GM18909 (cell line): ENCODE data around the gene PITPNM1.
"Not testable (repeated sequence)": the region's sequence is repeated elsewhere in the genome, so short reads cannot be mapped to it uniquely, and the experiment has no call there.

Source experiments
- ATAC-seq: cut with Tn5 transposase; IDR thresholded peaks from one replicate; pipeline ENCODE4 v1.9.1; 2021; ENCODE audit warnings: mild to moderate bottlenecking; ENCODE audit not compliant: unreplicated experiment, poor library complexity

Gene PITPNM1

DNA sequence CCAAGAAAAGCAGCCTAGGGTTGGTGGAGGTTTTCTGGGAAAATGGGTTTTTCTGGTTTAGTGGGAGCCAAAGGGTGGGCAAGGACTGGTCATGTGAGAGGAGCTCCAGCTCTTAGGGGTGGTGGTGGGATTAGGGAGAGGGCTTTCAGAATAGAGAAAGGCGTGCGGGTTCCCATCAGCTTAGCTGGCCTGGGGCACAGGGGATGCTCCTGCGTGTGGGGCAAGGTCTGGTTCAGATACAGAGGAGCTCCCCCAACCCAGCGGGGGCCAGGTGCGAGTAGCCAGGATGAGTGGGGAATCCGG, 36.8 kb downstream of the PITPNM1 start:
- no peak for ATAC-seq

DNA sequence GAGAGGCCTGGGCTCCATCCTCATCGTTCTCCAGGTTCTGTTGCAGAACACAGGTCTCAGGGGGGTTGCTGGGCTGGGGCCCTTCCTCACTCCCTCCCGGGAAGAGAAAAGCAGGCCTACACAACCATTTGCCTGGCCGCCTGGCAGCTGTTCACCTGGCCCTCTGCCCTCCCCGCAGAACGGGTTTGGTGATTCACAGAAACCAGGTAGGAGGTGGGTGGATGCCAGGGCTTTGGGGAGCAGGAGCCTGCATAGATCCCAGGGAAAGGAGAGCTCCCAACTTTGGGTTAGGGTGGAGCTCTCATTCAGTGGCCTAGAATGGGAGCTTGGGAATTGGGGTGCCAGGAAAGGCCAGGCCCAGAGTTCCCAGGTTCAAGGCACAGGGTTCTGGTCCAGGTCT, 37.1 kb downstream of the PITPNM1 start:
- no peak for ATAC-seq

DNA sequence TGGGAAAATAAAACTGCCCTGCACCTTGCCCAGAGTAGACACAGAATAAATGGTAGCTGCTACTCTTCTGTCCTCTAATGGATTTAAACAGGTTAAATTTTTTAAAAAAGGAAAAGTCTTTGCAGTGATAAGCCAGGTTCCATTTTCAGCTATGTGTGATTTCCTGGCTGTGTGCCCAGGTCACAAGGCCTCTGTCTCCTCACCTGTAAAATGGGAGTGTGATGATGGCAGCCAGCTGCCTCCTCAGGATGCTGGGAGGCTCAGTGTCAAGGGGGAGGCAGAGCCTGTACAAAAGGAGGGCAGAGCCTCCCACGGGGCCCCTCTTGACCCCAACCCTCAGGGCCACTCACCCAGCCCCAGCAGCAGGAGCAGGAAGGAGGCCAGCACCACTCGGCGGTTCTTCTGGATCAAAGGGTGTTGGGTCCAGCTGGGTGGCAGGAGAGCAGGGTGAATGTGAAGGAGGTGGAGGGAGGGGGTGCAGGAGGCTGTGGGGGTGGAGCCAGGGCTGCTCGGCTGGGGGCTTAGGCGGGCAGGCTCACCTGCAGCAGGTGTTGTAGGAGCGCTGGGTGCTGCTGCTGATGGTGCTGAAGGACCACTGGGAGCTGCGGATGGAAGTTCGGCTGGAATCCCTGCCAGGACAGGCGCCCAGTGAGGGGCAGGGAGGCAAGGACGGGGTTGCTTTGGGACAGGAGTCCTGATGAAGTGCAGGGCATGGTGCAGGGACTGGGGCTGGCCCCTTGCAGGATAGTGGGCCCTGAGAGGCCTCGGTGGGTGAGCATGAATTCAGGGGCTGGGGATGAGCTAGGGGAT, 38.0 kb downstream of the PITPNM1 start:
- ATAC-seq: no peak

DNA sequence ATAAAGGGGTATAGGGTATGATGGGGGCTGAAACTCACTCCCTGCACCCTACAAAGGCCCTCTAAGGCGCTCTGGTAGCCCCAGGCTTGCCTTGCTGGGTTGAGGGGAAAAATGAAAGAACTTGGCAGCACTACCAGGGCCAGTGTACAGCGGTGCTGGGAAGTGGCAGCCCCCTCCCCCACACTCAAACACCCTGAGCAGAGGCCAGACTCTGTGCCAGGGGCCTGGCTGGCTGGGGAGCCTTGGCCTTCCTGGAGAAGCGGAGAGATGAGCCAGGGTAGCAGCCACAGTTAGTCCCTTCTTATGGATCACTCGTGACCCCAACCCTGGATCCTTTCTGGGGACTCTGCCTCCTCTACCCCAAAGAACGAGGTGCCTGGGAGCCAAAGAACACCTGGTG, 38.8 kb downstream of the PITPNM1 start:
- ATAC-seq: no peak

DNA sequence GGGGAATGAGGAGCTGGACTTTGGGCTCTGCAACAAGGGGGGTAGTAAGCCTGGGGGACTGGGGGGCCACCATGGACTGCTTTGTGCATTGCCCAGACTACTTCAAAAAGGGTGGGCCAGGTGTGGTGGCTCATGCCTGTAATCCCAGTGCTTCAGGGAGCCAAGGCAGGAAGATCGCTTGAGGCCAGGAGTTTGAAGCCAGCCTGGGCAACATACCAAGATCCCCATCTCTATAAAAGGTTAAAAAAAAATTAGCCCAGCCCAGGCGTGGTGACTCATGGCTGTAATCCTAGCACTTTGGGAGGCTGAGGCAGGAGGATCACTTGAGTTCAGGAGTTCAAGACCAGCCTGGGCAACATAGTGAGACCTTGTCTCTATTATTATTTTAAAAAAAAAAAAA, 39.6 kb downstream of the PITPNM1 start:
- ATAC-seq: not testable (repeated sequence)

DNA sequence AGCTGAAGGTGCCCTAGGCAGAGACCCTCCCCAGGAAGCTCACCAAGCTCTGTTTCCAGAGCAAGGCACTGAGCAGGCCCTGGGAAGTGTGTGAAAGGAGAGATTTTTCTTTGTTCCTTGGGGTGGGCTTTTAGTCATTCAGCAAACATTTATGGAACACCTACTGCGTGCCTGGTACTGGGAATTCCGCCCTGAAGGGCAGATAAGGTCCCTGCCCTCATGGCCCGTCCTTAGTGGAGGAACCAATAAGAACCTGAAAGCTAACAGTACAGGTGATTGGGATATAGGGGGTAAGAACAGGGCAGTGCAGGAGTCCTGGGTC, 40.0 kb downstream of the PITPNM1 start:
- no peak for ATAC-seq

DNA sequence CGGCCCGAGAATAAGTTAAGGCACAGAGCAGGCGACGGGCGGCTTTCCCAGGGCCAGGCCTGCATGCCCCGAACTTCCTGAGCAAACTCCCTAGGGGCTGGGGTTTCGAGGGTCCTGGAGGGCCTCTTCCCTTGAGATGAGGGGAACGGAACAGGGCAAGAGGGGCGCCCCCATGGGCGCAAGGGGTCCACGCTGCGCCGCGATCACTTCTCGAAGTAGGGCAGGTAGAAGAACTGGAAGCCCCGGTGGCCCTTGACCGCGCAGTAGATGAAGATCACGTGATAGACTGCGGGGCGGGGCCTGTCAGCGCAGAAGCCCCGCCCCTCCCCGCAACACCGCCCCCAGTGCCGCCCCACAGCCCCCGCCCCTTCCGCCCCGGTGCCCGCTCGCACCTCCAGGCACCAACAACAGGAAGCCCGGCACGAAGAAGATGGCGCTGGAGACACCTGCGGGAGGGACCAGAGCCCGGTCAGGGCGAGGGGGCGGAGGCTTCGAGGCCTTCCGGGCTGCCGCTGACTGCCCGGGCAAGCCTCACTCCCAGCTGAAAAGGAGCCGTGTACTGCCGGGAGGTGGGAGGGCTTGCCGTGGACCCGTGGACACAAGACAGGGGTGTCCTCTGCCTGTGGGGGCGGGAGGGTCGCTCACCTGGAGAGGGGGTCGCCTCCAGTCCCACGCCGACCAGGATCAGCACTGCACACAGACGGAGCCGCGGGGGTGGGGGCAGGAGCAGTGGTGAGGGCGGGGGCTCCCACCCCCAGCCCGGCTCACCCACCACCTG, 40.6 kb downstream of the PITPNM1 start:
- ATAC-seq: peak; percentile 50

DNA sequence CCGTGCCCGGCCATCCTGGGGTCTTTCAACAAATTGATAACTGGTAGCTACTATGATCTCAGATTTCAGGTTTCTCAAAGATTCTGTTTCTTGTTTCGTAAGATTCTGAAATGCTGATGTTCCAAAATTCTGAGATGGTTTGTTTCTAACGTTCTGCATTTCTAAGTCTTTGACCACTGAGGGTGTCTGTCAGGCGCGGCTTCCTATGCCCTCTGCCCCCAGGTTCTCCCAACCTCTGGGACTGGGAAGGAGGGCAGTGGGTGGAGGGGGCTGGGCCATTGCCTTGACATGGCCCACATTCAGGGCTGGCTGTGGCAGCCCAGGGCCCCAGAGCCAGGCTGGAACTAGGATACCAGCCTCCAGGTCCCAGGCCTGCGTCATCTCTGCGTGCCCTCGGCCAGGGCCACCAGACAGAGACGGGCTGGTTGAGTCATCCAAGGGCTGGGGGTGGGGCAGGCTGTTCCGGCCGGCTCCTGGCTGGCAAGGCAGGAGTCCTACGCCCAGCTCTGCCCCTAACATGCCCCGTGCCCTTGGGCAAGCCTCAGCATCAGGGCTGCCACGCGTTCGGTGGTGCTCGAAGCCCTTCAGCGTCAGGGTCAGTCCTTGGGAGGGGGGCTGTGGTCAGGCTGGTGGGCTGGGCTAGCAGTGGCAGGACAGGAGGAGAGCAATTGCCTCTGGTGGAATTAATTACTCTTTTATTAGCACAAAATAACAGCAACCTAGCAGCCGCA, 41.3 kb downstream of the PITPNM1 start:
- no peak for ATAC-seq

DNA sequence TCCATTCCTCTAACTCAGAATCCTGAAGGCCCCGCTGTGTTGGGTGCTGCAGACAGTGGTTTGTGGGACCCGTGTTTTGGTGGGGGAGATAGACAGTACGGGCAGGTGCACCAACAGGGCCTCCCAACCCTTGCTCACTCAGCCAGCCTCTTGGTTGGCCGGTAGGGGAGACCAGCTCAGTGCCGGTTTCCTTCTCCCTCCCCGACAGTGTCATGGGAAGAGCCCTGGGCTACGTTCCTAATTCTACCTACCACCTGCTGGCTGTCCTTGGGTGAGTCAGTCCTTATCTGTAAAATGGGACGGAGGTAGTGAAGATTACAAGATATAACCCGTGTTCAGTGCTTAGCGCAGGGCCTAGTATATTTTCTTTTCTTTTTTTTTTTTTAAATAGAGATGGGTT, 42.0 kb downstream of the PITPNM1 start:
- no peak for ATAC-seq

DNA sequence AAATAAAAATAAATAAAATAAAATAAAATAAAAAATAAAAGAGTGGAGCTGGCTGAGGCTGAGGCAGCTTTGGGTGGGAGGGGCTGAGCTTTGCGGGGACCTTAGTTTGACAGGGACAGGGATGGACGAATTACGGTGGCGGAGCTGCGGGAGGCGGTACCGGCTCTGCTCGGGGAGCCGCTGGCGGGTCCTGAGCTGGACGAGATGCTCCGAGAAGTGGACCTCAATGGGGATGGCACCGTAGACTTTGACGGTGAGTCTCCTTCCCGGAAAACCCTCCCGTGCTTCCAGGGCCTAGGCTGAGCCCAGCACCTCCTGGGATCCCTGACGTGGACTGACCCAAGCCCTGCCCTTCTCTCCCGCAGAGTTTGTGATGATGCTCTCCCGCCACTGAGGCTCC, 46.9 kb downstream of the PITPNM1 start:
- ATAC-seq: no peak

DNA sequence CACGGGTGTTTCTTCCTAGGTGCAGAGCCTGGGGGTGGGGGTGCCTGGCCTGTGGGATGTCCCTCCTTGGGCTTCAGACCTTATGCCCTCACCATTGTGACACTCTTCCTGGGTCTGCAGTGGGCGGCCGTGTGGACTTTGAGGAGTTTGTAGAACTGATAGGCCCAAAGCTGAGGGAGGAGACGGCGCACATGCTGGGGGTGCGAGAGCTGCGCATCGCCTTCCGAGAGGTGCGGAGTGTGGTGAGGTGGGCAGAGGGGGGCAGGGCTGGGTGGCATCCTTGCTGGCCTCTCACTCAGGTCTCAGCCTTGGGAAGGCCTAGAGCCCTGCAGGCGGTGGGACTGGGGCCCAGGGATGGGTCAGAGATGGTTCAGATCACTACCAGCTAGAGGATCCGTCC, 47.7 kb downstream of the PITPNM1 start:
- ATAC-seq: no peak

DNA sequence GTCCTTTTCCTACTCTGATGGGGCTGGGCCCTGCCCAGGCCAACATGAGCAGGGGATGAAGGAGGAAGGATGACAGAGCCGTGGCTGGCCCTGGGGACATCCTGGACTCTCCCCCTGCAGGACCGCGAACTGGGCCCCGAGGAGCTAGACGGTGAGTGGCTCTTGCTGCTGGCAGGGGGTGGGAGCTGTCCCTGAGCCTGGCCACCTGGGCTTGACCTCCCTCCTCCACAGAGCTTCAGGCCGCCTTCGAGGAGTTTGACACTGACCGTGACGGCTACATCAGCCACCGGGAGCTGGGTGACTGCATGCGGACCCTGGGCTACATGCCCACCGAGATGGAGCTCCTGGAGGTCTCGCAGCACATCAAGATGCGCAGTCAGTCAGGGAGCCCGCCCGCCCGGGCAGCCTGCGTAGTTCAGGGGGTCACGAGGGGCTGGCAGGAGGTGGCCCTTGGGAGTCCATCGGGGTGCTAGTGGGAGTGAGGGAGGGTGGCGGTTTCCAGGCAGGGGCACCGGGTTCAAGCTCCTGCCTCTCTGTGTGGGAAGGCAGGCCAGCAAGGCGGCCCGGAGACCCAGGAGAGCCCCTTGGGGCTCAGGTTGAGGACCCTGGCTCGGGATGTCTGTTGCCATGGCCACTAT, 49.0 kb downstream of the PITPNM1 start:
- no peak for ATAC-seq

DNA sequence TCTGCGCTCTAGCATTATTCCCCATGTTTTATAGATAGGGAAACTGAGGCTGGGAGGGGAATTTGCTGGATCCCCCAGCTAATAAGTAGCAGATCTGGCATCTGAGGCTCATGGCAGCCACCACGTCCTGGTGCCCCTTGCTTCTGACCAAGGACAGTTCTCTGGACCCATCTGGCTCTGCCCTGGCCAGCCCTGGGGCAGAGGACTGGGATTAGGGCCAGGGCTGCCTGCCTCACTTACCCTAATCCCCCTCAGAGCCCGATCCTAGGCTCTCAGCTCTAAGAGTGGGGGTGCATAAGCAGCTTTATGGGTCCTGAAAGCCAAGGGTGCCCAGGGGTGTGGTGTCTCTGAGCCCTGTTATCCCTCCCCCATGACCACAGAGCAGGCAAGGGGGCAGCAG, 50.1 kb downstream of the PITPNM1 start, which contains the start of gene CABP4:
Gene CABP4, plus strand, starts transcription at position 301 of the 400 bp plus-strand sequence. Its CDS starts 70 bp downstream, at position 371.
- no peak for ATAC-seq

DNA sequence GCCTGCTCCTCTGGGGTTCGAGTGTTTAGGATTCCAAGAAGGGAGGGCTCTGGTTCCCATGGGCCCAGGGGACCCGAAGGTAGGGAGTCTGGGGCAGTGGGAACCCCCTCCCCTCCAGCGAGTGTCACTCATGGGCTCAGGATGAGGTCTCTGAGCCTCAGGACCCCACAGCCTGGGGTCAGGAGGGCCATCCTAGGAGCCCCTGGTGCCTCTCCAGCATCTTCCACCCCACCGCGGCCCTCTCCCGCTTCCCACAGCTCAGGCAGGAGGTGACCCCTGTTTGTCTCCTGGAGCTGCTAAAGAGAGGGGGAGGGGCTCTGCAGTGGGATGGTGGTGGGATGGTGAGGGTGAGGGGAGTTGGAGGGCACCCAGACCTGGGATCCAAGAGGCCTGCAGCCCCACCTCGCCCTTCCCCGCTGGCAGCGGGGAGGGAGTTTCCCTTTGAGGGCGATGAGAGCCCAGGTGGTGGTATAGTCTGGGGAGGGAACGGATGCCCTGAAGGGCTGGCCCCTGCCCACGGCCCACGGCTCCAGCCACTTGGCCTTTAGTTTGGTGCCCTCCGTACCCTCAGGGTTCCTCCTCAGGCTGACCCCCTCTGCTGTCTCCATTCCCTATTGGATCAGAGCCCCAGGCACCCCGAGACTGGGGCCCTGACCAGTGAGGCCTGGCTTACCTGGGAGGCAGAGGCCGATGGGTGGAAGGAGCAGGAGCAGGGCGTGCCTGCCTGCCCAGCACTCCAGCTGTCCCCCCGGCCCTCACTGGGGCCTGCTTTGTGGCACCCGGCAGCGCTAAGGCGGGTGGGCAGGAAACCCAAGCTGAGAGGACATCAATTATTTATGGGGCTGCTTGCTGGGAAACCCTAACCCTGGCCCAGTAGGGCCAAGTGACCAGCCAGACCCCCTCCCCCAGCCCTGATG, 51.1 kb downstream of the PITPNM1 start:
- ATAC-seq: no peak

DNA sequence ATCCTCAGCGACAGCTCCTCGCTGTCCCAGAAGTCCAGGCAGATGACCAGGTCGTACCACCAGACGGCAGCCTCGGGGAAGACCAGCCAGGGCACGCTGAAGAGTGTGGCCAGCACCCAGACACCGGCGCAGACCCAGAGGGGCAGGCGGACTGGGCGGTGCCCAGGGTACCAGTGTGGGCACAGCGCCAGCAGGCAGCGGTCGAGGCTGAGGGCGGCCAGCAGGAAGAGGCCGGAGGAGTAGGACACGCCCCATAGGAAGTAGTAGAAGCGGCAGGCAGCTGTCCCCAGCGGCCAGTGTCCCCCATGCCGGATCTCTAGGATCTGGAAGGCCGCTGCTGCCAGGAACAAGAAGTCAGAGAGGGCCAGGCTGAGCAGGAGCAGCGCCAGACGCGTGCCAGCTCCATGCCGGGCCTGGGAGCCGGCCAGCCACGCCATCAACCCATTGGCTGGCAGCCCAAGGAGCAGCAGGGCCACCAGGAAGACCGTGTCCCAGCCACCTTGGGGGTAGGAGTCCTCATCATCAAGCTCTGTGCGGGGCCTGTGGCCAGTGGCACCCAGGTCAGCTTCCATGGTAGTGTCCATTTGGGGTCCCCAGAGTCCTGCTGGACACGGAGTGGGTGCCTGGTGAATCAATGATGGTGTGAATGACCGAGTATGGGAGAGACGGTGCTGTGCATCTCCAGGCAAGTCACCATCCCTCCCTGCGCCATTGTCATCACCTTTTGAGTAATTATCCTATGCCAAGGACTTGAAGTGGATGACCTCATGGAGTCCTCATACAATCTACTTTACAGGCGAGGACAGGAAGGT, 52.8 kb downstream of the PITPNM1 start, which contains the start of gene GPR152:
Gene GPR152, minus strand, starts transcription at position 589 of the 812 bp plus-strand sequence. Its CDS starts 5 bp downstream, at position 584.
- ATAC-seq: no peak

DNA sequence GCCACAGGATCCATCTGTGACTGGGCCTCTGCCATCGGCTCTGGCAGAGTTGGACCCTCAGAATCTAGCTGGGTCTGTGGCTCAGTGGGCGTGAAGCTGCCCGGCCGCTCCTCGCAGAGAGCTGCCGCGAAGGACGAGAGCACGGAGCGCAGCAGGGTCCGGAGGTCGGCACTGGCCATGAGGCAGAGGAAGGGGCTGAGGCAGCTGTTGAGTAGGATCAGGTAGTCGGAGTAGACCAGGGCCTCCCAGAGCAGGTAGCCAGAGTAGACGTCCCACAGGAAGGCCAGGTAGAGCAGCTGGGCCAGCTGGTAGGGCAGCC, 53.5 kb downstream of the PITPNM1 start:
- ATAC-seq: no peak

DNA sequence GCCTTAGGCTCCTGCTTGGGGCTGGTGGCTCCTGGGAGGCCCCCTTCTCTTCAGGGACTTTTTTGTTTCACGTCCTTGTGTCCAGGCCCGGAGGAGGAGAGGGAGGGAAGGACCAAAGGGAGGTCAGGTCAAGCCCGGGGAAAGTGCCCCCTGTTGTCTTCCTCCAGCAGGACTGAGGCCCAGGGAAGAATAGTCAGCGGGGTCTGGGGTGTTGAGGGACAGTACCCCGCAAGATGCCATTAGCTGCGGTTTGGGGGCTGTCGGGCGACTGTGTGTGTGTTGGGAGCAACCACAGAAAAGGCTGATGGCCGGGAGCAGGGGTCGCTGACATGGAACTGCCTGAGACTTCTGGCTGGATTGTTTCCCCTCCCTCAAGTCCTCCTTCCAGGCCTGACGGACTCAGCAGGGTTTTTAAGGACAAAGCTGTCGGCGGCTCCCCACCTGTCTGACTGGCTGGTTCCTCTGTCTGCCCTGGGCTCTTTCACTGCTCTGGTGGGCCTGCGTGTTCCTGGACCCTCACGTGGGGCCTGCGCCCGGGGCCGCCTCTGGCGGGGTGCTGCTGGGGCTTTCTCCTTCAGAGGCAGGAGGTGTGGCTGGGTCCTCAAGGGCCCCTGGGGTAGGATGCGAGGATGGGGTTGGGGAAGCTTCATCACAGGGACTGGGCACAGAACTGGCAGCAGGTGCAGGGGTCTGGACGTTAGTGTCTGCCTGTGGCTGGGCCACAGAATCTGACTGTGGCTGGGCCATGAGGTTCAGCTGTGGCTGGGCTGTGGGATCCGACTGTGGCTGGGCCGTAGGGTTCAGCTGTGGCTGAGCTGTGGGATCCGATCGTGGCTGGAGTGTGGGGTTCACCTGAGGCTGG, 54.1 kb downstream of the PITPNM1 start:
- ATAC-seq: no peak
